Adipocyte (in vitro differentiated cells): Measurements from ENCODE around the gene PAQR9.

ENCODE experiments used
- DNase-seq: peaks from one replicate; pipeline ENCODE4 v3.0.0-alpha.2; 2015; ENCODE audit warnings: low read depth
- H3K27me3 ChIP-seq: replicated peaks from 2 replicates; pipeline ENCODE4 v1.7.0; 2013; ENCODE audit warnings: mild to moderate bottlenecking, low read length, moderate library complexity; ENCODE audit not compliant: control insufficient read depth, insufficient read depth
- H3K36me3 ChIP-seq: 2 replicates; pipeline ENCODE4 v1.7.0; 2013; ENCODE audit warnings: low read length, mild to moderate bottlenecking, moderate library complexity; ENCODE audit not compliant: control insufficient read depth, insufficient read depth, severe bottlenecking
- H3K4me1 ChIP-seq: 2 replicates; pipeline ENCODE4 v1.7.0; 2013; ENCODE audit warnings: mild to moderate bottlenecking, low read length, moderate library complexity; ENCODE audit not compliant: control insufficient read depth, insufficient read depth
- H3K4me3 ChIP-seq: 2 replicates; pipeline ENCODE4 v1.7.0; 2013; ENCODE audit warnings: mild to moderate bottlenecking, low read length, moderate library complexity
- H3K9ac ChIP-seq: 2 replicates; pipeline ENCODE4 v1.7.0; 2013; ENCODE audit warnings: mild to moderate bottlenecking, low read length, moderate library complexity
- H3K9me3 ChIP-seq: 2 replicates; pipeline ENCODE4 v1.7.0; 2013; ENCODE audit warnings: mild to moderate bottlenecking, low read length, moderate library complexity; ENCODE audit not compliant: control insufficient read depth

Gene PAQR9

DNA sequence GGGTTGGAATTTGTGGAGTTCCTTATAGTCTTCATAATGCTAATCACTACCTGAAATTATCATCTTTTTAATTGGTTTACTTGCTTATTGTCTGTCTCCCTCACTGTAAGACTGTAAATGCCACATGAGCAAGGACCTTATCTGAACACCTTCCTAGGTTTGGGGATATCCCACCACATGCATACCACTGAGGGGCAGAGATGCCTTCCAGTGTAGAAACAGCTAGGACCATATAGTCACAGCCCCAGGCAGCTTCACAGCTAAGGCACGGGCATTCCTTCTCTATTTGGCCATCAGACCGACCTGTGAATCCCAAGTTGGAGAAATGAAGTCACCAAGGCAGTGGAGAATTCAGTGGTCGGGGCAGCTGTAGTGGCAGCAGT lies 28.6 kb downstream of the PAQR9 start:
- H3K9ac ChIP-seq, result no peak overlapping the region
- H3K36me3 ChIP-seq, result no peaks in the 10 kb centered on the region
- no peaks in the 10 kb centered on the region for H3K27me3 ChIP-seq
- H3K4me1 ChIP-seq, result no peaks in the 10 kb centered on the region
- no peak overlapping the region for H3K4me3 ChIP-seq
- H3K9me3 ChIP-seq, result no peaks in the 10 kb centered on the region
- DNase-seq, result no peak

DNA sequence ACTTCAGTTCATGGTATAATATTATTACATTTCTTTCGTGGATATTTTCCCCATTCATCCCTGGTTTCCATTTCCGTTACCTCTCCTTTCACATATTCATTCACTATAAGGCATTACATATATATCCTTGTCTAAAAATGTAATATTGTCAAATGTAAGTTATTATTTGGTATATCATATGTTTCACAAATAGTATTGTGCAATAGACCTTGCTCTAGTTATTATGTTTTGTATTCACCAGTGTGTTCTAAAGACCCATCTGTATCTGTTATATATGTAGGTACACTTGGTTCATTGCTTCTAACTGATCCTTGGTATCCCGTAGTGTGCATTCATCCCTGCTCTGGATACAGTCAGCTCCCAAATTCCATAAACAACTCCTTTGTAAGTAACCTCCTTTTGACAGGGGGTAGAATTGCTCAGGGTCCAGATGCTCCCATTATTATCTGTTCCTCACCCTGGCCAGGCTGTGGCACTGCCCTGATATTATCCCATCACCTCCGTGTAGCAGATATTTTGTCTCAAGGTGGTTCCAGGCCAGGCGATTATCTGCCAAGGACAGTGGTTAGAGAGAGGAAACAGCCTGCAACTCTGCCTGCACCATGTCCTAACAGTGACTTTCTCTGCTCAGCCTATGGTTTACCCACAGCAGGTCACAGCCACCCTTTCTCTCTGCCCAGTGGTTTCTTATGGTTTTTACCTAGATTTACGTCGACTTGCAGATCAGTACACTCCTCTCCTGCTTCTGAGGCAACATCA lies 29.2 kb downstream of the PAQR9 start:
- H3K4me3 ChIP-seq, result no peak overlapping the region
- no peaks in the 10 kb centered on the region for H3K9me3 ChIP-seq
- H3K36me3 ChIP-seq, result no peaks in the 10 kb centered on the region
- no peak overlapping the region for H3K9ac ChIP-seq
- no peaks in the 10 kb centered on the region for H3K4me1 ChIP-seq
- DNase-seq, result no peak
- H3K27me3 ChIP-seq, result no peaks in the 10 kb centered on the region

DNA sequence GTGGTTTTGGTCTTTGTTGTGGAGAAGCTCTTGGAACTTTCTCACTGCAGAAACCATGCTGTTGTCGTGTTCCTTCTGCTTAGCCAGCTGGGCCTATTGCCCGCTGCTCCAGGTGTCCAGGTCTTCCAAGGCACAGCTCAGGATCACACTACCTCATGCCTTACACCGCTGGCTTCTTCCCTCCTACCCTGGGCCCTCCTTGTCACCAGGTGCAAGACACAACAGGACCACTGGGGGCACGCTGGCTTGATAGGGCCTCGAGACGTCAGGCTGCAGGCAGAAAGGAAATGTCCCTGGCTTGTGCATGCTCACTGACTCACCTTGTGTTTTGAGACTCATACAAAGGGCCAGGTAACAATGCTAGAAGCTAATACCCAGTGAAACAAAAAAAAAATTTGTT lies 32.3 kb downstream of the PAQR9 start:
- no peak for DNase-seq
- Histone ChIP-seq H3K27me3 (no peaks in the 10 kb centered on the region), H3K4me3 (no peak overlapping the region), H3K9me3 (no peaks in the 10 kb centered on the region), H3K36me3 (no peaks in the 10 kb centered on the region), H3K4me1 (no peaks in the 10 kb centered on the region), H3K9ac (no peak overlapping the region)

DNA sequence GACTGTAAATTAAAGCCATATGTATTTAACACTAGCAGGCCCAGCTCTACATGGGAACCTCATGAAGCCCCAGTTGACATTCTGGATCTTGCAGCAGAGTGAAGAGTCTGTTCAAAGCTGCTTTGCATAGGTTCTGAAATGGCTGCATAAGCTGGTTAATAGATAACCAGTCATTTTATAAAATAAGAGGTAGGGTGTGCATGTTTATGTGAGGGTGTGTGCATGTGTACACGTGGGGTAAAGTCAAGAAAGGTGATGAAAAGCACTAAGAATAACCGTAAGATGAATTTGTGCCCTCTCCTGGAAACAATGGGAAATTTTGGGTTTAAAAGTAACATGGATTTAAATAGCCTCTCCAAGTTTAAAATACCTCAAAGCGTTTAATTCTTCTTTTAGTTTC lies 33.0 kb downstream of the PAQR9 start:
- H3K9me3 ChIP-seq, result no peaks in the 10 kb centered on the region
- H3K4me1 ChIP-seq, result no peaks in the 10 kb centered on the region
- no peak for DNase-seq
- H3K36me3 ChIP-seq, result no peaks in the 10 kb centered on the region
- H3K4me3 ChIP-seq, result no peak overlapping the region
- H3K9ac ChIP-seq, result no peak overlapping the region
- H3K27me3 ChIP-seq, result no peaks in the 10 kb centered on the region

DNA sequence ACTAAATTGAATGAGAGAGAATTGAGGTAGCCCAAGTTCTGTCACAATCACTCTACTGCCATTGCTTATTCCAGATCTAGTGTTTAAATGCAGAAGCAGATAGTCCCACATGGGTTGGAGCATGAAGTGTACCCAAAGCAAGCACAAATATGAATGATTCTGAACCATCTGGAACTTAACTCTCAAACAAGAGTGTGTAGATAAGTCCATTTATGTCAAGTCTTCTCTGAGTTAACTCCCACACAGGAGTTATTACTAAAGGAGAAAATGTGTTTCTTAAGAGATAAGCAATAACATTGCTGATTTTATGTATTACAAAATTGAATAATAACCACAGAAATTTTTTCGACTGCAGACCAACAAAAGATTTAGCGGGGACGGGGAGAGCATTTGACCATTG lies 33.6 kb downstream of the PAQR9 start:
- DNase-seq, result no peak
- Histone ChIP-seq H3K9me3 (no peaks in the 10 kb centered on the region), H3K27me3 (no peaks in the 10 kb centered on the region), H3K9ac (no peak overlapping the region), H3K36me3 (no peaks in the 10 kb centered on the region), H3K4me1 (no peaks in the 10 kb centered on the region), H3K4me3 (no peak overlapping the region)

DNA sequence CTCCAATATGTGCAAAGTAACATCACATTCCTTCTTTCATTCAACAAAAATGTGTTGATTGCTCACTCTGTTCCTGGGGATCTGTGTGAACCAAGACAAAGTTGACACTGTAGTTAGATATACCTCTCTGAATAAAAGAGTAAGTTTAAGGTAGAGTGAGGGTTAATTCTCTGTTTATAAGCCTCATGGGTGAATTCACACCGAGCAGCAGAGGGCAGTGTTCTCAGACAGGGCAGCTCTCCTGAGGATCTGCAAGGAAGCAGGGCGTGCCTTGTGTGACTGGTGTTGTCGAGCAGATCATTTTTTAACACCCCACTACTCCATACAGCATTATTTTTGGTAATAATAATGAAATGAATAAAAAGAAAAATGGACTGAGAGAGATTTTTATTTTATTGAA lies 34.4 kb downstream of the PAQR9 start:
- peaks cover 5% of the 10 kb centered on the region for H3K9me3 ChIP-seq
- DNase-seq, result no peak
- no peaks in the 10 kb centered on the region for H3K27me3 ChIP-seq
- H3K4me3 ChIP-seq, result no peak overlapping the region
- no peaks in the 10 kb centered on the region for H3K4me1 ChIP-seq
- no peaks in the 10 kb centered on the region for H3K36me3 ChIP-seq
- no peak overlapping the region for H3K9ac ChIP-seq

DNA sequence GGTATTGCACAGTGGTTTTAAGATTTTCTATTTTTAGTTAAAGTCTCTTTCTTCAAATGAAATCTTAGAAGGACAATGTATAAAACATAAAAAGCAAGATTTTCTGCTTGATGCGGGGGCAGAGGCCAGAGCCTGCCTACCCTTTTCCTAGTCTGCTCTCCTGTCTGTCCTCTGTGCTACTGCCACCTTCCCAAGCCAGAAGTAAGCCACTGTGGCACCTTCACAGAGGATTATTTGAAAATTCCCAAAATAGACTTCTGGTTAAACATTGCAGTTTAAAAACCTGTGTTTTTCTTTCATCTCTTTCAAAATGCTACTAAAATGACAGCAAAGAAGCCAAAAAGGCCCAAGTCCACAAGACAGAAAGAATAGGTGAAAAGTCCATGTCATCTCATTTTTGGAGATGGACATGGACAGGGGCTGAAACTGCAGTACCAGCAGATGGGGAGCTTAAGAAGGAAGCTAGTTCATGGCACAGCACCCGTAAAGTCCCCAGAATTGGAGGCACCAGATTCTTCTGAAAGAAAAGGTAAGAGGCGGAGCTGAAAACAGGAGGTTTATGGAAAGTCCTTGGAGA lies 37.0 kb downstream of the PAQR9 start:
- H3K27me3 ChIP-seq, result no peaks in the 10 kb centered on the region
- H3K9ac ChIP-seq, result no peak overlapping the region
- DNase-seq, result no peak
- no peaks in the 10 kb centered on the region for H3K4me1 ChIP-seq
- H3K4me3 ChIP-seq, result no peak overlapping the region
- peaks cover 11% of the 10 kb centered on the region for H3K9me3 ChIP-seq
- no peaks in the 10 kb centered on the region for H3K36me3 ChIP-seq

DNA sequence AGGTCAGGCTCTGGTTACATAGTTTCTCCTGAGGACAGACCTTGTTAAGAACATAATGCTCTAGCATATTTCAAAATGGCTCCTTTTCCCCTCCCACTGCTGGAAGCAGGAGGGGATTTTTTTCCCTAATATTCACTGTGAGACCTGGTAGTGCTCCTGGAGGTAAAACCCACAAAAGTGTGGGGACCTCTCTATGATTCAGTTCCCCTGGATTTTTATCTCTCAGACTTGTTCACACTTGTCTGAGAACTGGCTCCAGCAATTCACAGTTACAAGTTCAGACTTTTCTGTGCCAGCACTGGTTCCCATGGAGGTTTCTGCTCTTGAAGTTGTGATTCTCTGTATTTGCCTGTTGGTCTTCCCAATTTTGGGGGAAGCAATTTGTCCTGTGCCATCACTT lies 38.3 kb downstream of the PAQR9 start:
- H3K4me1 ChIP-seq, result no peaks in the 10 kb centered on the region
- no peak overlapping the region for H3K9ac ChIP-seq
- no peaks in the 10 kb centered on the region for H3K27me3 ChIP-seq
- DNase-seq, result no peak
- peaks cover 11% of the 10 kb centered on the region for H3K9me3 ChIP-seq
- H3K36me3 ChIP-seq, result no peaks in the 10 kb centered on the region
- H3K4me3 ChIP-seq, result no peak overlapping the region

DNA sequence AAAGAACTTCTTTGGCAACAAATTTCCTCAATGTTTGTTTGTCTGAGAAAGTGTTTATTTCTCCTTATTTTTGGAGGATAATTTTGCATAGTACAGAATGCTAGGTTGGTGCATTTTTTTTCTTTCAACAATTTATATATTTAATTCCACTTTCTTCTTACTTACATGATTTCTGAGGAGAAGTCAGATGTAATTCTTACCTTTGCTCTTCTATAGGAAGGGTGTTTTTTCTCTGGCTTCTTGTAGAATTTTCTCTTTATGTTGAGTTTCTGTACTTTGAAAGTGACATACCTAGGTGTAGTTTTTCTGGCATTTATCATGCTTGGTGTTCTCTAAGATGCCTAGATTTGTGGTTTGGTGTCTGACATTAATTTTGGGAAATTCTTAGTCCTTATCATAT lies 39.8 kb downstream of the PAQR9 start:
- H3K9me3 ChIP-seq, result peaks cover 11% of the 10 kb centered on the region
- H3K4me1 ChIP-seq, result no peaks in the 10 kb centered on the region
- no peak for DNase-seq
- no peak overlapping the region for H3K9ac ChIP-seq
- H3K27me3 ChIP-seq, result no peaks in the 10 kb centered on the region
- no peak overlapping the region for H3K4me3 ChIP-seq
- H3K36me3 ChIP-seq, result no peaks in the 10 kb centered on the region

DNA sequence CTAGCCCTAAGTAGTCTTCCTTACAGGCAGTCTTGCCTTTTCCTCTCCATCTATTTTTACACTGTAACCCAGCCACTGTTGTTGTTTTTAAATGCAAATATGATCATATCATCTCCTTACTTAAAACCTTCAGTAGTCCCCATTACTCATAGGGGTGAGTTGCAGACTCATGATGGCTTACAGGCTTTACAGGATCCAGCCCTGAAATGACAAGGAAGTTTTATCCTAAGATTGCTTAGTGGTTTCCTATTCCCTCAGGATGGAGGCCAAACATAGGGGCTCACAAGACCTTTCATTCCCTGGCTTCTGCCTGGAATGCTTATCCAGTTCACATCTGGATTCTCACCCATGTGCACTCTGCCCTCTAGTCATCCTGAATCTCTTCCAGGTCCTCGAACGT lies 46.9 kb downstream of the PAQR9 start:
- Histone ChIP-seq H3K9ac (no peak overlapping the region), H3K27me3 (no peaks in the 10 kb centered on the region), H3K9me3 (no peaks in the 10 kb centered on the region), H3K4me1 (peaks cover 37% of the 10 kb centered on the region), H3K36me3 (no peaks in the 10 kb centered on the region), H3K4me3 (no peak overlapping the region)
- DNase-seq, result no peak

DNA sequence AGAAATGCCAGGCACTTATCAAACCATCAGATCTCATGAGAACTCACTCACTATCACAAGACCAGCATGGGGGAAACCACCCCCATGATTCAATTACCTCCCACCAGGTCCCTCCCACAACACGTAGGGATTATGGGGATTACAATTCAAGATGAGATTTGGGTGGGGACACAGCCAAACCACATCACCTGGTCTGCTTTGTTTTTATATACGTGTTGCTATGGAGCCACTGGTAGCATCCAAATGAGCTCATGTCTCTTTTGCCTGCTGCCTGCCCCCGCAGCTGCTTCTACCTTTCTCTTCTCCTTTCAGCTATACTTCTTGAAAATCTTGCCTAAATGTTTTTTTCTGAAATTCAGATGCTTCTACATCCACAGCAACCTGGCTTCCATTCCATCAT lies 47.8 kb downstream of the PAQR9 start:
- no peaks in the 10 kb centered on the region for H3K27me3 ChIP-seq
- H3K9ac ChIP-seq, result no peak overlapping the region
- no peaks in the 10 kb centered on the region for H3K36me3 ChIP-seq
- DNase-seq, result no peak
- no peak overlapping the region for H3K4me3 ChIP-seq
- H3K4me1 ChIP-seq, result peaks cover 40% of the 10 kb centered on the region
- H3K9me3 ChIP-seq, result no peaks in the 10 kb centered on the region

DNA sequence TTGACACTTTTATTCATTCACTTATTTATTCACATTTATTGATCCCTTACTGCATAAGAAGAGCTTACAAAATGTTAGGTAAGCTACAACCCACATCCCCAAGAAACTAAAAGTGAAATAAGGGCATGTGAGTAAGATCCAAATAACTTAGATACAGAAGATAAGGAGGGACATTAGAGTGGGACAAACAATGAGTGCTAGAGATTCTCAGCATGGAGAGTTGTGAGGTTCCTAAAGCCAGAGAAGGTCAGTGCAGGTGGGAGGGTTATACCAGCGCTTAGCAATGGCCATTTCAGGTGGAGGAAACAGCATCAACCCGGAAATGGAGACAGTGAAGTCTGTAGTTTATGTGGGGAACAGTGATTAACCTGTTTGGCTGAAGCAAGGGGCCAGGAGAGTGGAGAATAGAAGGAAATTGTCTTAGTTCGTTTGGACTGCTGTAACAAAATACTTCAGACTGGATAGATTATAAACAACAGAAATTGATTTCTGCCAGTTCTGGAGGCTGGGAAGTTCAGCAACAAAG lies 49.1 kb downstream of the PAQR9 start:
- no peak for DNase-seq
- no peaks in the 10 kb centered on the region for H3K9me3 ChIP-seq
- no peaks in the 10 kb centered on the region for H3K27me3 ChIP-seq
- peaks cover 40% of the 10 kb centered on the region for H3K4me1 ChIP-seq
- H3K36me3 ChIP-seq, result no peaks in the 10 kb centered on the region
- H3K4me3 ChIP-seq, result no peak overlapping the region
- no peak overlapping the region for H3K9ac ChIP-seq
